Stimulated activated CD8-positive, alpha-beta memory T cell treated with anti-CD3 and anti-CD28 coated beads, Interleukin-7, amount 100 ng/mL, for 24 hours (primary cell): ENCODE data around the gene CNTN4.

Experiments
- DNase-seq: peaks from one replicate; pipeline ENCODE4 v3.0.0-alpha.2; 2020; ENCODE audit warnings: low read depth

The CNTN4 gene

GRCh38 chr3:2392981-2393380 lies 294.3 kb downstream of the CNTN4 start:
- no peak for DNase-seq

- DNase-seq, result no peak
These were observed 316.4 kb downstream of the CNTN4 start for GRCh38 chr3:2415083-2415482.

- DNase-seq, result no peak
These were observed 322.3 kb downstream of the CNTN4 start for GRCh38 chr3:2420919-2421318.

GRCh38 chr3:2423143-2423542 lies 324.5 kb downstream of the CNTN4 start:
- no peak for DNase-seq

GRCh38 chr3:2441558-2441957 lies 342.9 kb downstream of the CNTN4 start:
- no peak for DNase-seq

- no peak for DNase-seq
These were observed 347.5 kb downstream of the CNTN4 start for GRCh38 chr3:2446146-2446545.

GRCh38 chr3:2452249-2452648 lies 353.6 kb downstream of the CNTN4 start:
- no peak for DNase-seq

GRCh38 chr3:2454865-2455264 lies 356.2 kb downstream of the CNTN4 start:
- DNase-seq, result no peak

- DNase-seq, result no peak
These were observed 358.1 kb downstream of the CNTN4 start for GRCh38 chr3:2456788-2457187.

- no peak for DNase-seq
These were observed 360.1 kb downstream of the CNTN4 start for GRCh38 chr3:2458816-2459215.

GRCh38 chr3:2465842-2466241 lies 367.2 kb downstream of the CNTN4 start:
- DNase-seq, result no peak

GRCh38 chr3:2468816-2469215 lies 370.1 kb downstream of the CNTN4 start:
- no peak for DNase-seq

- no peak for DNase-seq
These were observed 378.3 kb downstream of the CNTN4 start for GRCh38 chr3:2476996-2477395.

GRCh38 chr3:2477620-2478019 lies 379.0 kb downstream of the CNTN4 start:
- no peak for DNase-seq

GRCh38 chr3:2484162-2485026 lies 385.7 kb downstream of the CNTN4 start:
- DNase-seq, result no peak

- no peak for DNase-seq
These were observed 386.3 kb downstream of the CNTN4 start for GRCh38 chr3:2485027-2485375.

GRCh38 chr3:2495746-2496145 lies 397.1 kb downstream of the CNTN4 start:
- DNase-seq, result no peak

GRCh38 chr3:2504912-2505311 lies 406.2 kb downstream of the CNTN4 start:
- DNase-seq, result no peak

GRCh38 chr3:2506776-2507175 lies 408.1 kb downstream of the CNTN4 start:
- no peak for DNase-seq

- no peak for DNase-seq
These were observed 412.0 kb downstream of the CNTN4 start for GRCh38 chr3:2510591-2511145.

GRCh38 chr3:2511356-2511755 lies 412.7 kb downstream of the CNTN4 start:
- no peak for DNase-seq

GRCh38 chr3:2512881-2513280 lies 414.2 kb downstream of the CNTN4 start:
- DNase-seq, result no peak

GRCh38 chr3:2513986-2514385 lies 415.3 kb downstream of the CNTN4 start:
- DNase-seq, result no peak
